NCI-H2171 treated with DMSO at 0.1 percent for 48 hours (cell line): Measurements from ENCODE around the gene EDC3.
"Not testable (repeated sequence)": the region's sequence is repeated elsewhere in the genome, so short reads cannot be mapped to it uniquely, and the experiment has no call there.

ENCODE experiments used
- DNase-seq: peaks from one replicate; lab custom pipeline; 2025; lab: John Stamatoyannopoulos, UW

Gene EDC3

GRCh38 chr15:74709892-74710291 lies 14.1 kb upstream of the EDC3 start:
- no peak for DNase-seq

- no peak for DNase-seq
These were observed 13.2 kb upstream of the EDC3 start for GRCh38 chr15:74709011-74709410.

- DNase-seq, result no peak
These were observed 984 bp upstream of the EDC3 start for GRCh38 chr15:74696808-74697207.

GRCh38 chr15:74696398-74696729 lies 540 bp upstream of the EDC3 start:
- DNase-seq, result no peak

- no peak for DNase-seq
These were observed 3.5 kb downstream of the EDC3 start for GRCh38 chr15:74692327-74692726.

- DNase-seq, result no peak
These were observed 12.1 kb downstream of the EDC3 start for GRCh38 chr15:74683758-74684157.

- no peak for DNase-seq
These were observed 12.9 kb downstream of the EDC3 start for GRCh38 chr15:74682954-74683353.

GRCh38 chr15:74680456-74680855 lies 15.4 kb downstream of the EDC3 start:
- no peak for DNase-seq

GRCh38 chr15:74676801-74677200 lies 19.0 kb downstream of the EDC3 start:
- no peak for DNase-seq

- DNase-seq, result no peak
These were observed 21.7 kb downstream of the EDC3 start for GRCh38 chr15:74674161-74674560.

- no peak for DNase-seq
These were observed 26.2 kb downstream of the EDC3 start for GRCh38 chr15:74669627-74670026.

- DNase-seq, result no peak
These were observed 27.8 kb downstream of the EDC3 start for GRCh38 chr15:74667975-74668374.

- no peak for DNase-seq
These were observed 31.2 kb downstream of the EDC3 start for GRCh38 chr15:74664670-74665069.

- no peak for DNase-seq
These were observed 31.7 kb downstream of the EDC3 start for GRCh38 chr15:74664028-74664616.

GRCh38 chr15:74663303-74664027 lies 32.4 kb downstream of the EDC3 start:
- no peak for DNase-seq

- no peak for DNase-seq
These were observed 33.6 kb downstream of the EDC3 start for GRCh38 chr15:74662064-74662860.

- DNase-seq, result not testable (repeated sequence)
These were observed 34.5 kb downstream of the EDC3 start for GRCh38 chr15:74661280-74661679.

GRCh38 chr15:74657846-74658245 lies 38.0 kb downstream of the EDC3 start:
- peak; percentile 37 for DNase-seq

GRCh38 chr15:74656935-74657535 lies 38.8 kb downstream of the EDC3 start:
- peak; percentile 92 for DNase-seq

GRCh38 chr15:74655424-74655823 lies 40.4 kb downstream of the EDC3 start:
- peak; percentile 70 for DNase-seq

GRCh38 chr15:74653426-74654102 lies 42.3 kb downstream of the EDC3 start:
- DNase-seq, result peak; percentile 52

GRCh38 chr15:74651242-74651741 lies 44.5 kb downstream of the EDC3 start:
- peak; percentile 75 for DNase-seq
